GM23338 (cell line): ENCODE results near the gene SMARCC1. TPM values are rescaled to one million over a fixed set of nuclear protein-coding genes. Genes with fewer than 3 reads are reported as not detected.

Experiments
- ATAC-seq: fragments of 200-7000 bp; cut with Tn5 transposase; 3 replicates; pipeline ENCODE4 v1.9.1; 2020
- DNase-seq: peaks from one replicate; pipeline ENCODE4 v3.0.0-alpha.2; 2015; ENCODE audit warnings: low spot score
- H2AFZ ChIP-seq: fragments of 200-600 bp; sonication (generic); 2 replicates; pipeline ENCODE4 v1.8.0; 2016; ENCODE audit warnings: antibody characterized with exemption, mild to moderate bottlenecking, moderate library complexity
- H3F3A ChIP-seq: fragments of 200-600 bp; sonication (generic); replicated peaks from 2 replicates; pipeline ENCODE4 v1.8.0; 2017; ENCODE audit warnings: antibody characterized with exemption, mixed run types, low read depth
- H3K27ac ChIP-seq: fragments of 200-600 bp; sonication (generic); 2 replicates; pipeline ENCODE4 v1.6.1; 2016; ENCODE audit warnings: low read depth
- H3K27me3 ChIP-seq: fragments of 200-600 bp; sonication (generic); 2 replicates; pipeline ENCODE4 v1.8.0; 2016; ENCODE audit warnings: mild to moderate bottlenecking, mixed run types, moderate library complexity; ENCODE audit not compliant: insufficient read depth
- H3K36me3 ChIP-seq: fragments of 200-600 bp; sonication (generic); 2 replicates; pipeline ENCODE4 v1.8.0; 2016; ENCODE audit warnings: mild to moderate bottlenecking; ENCODE audit not compliant: insufficient read depth
- H3K4me1 ChIP-seq: fragments of 200-600 bp; sonication (generic); 2 replicates; pipeline ENCODE4 v1.8.0; 2016; ENCODE audit warnings: mild to moderate bottlenecking, moderate library complexity; ENCODE audit not compliant: insufficient read depth
- H3K4me2 ChIP-seq: fragments of 200-600 bp; sonication (generic); 2 replicates; pipeline ENCODE4 v1.7.1; 2017; ENCODE audit warnings: mixed run types
- H3K4me3 ChIP-seq: fragments of 200-600 bp; sonication (generic); 2 replicates; pipeline ENCODE4 v1.6.1; 2016; ENCODE audit warnings: mixed run types
- H3K79me2 ChIP-seq: fragments of 200-600 bp; sonication (generic); replicated peaks from 2 replicates; pipeline ENCODE4 v1.8.0; 2017; ENCODE audit warnings: mild to moderate bottlenecking; ENCODE audit not compliant: insufficient read depth
- H3K9me2 ChIP-seq: fragments of 200-600 bp; sonication (generic); 2 replicates; pipeline ENCODE4 v1.8.0; 2017; ENCODE audit not compliant: insufficient read depth
- H4K20me1 ChIP-seq: fragments of 200-600 bp; sonication (generic); replicated peaks from 2 replicates; pipeline ENCODE4 v1.8.0; 2017; ENCODE audit warnings: mild to moderate bottlenecking; ENCODE audit not compliant: insufficient read depth
- H3K27ac Mint-ChIP-seq: 2 replicates; pipeline ENCODE4 v1.8.0; 2020; ENCODE audit warnings: inconsistent platforms, mild to moderate bottlenecking, moderate library complexity, mixed read lengths
- H3K27me3 Mint-ChIP-seq: 3 replicates; pipeline ENCODE4 v1.8.0; 2022; ENCODE audit warnings: low read depth, mild to moderate bottlenecking, moderate library complexity, mixed read lengths, inconsistent platforms; ENCODE audit not compliant: insufficient read depth, poor library complexity
- H3K36me3 Mint-ChIP-seq: 3 replicates; pipeline ENCODE4 v1.8.0; 2021; ENCODE audit warnings: low read depth, mild to moderate bottlenecking, inconsistent platforms, moderate library complexity, mixed read lengths
- H3K4me1 Mint-ChIP-seq: 3 replicates; pipeline ENCODE4 v1.8.0; 2020; ENCODE audit warnings: mild to moderate bottlenecking, inconsistent platforms, mixed read lengths
- H3K4me3 Mint-ChIP-seq: 3 replicates; pipeline ENCODE4 v1.8.0; 2021; ENCODE audit warnings: moderate library complexity, mild to moderate bottlenecking, inconsistent platforms, mixed read lengths
- H3K9me3 Mint-ChIP-seq: 3 replicates; pipeline ENCODE4 v1.8.0; 2020; ENCODE audit warnings: moderate library complexity, mild to moderate bottlenecking, inconsistent platforms, mixed read lengths
- CREB1 ChIP-seq: fragments of 250-450 bp; sonication (Bioruptor Pico); IDR thresholded peaks from 2 replicates; pipeline ENCODE4 v1.5.0; 2020; ENCODE audit warnings: low read depth, mild to moderate bottlenecking, moderate library complexity
- CTCF ChIP-seq, 2 experiments: fragments of 200-600 bp in 1 of 2; sonication (generic) in 1 of 2; conservative IDR thresholded peaks; 2 replicates each; pipeline versions ENCODE4 v1.5.1 to v1.6.1; 2016 to 2017; ENCODE audit warnings: antibody characterized with exemption in 2 of 2, low read depth in 2 of 2, mild to moderate bottlenecking in 2 of 2, moderate library complexity in 1 of 2
- ETS1 ChIP-seq: IDR thresholded peaks from 2 replicates; pipeline ENCODE4 v1.6.1; 2016; ENCODE audit warnings: antibody characterized with exemption
- EZH2 ChIP-seq: fragments of 200-600 bp; sonication (generic); IDR thresholded peaks from one replicate; pipeline ENCODE4 v1.8.0; 2017; ENCODE audit warnings: antibody characterized with exemption, mild to moderate bottlenecking, low read depth; ENCODE audit not compliant: unreplicated experiment
- EZH2phosphoT487 ChIP-seq: fragments of 200-600 bp; sonication (generic); IDR thresholded peaks from one replicate; pipeline ENCODE4 v1.8.1; 2018; ENCODE audit warnings: antibody characterized with exemption; ENCODE audit not compliant: unreplicated experiment
- JUNB ChIP-seq: IDR thresholded peaks from one replicate; pipeline ENCODE4 v1.6.1; 2016; ENCODE audit warnings: antibody characterized with exemption; ENCODE audit not compliant: unreplicated experiment
- NANOG ChIP-seq: IDR thresholded peaks from 2 replicates; pipeline ENCODE4 v1.6.1; 2016; ENCODE audit warnings: antibody characterized with exemption, borderline replicate concordance
- POLR2AphosphoS5 ChIP-seq: IDR thresholded peaks from 2 replicates; pipeline ENCODE4 v1.6.1; 2016; ENCODE audit warnings: antibody characterized with exemption, low read depth
- STAT1 ChIP-seq: IDR thresholded peaks from one replicate; pipeline ENCODE4 v1.6.1; 2016; ENCODE audit warnings: antibody characterized with exemption; ENCODE audit not compliant: unreplicated experiment
- ZNF114 ChIP-seq: fragments of 250-450 bp; sonication (Bioruptor Pico); IDR thresholded peaks from 2 replicates; pipeline ENCODE4 v1.5.0; 2020; ENCODE audit warnings: mild to moderate bottlenecking, moderate library complexity
- ZNF331 ChIP-seq: fragments of 250-450 bp; sonication (Bioruptor Pico); IDR thresholded peaks from 2 replicates; pipeline ENCODE4 v1.5.0; 2020; ENCODE audit warnings: low read depth, mild to moderate bottlenecking, moderate library complexity
- ZNF462 ChIP-seq: fragments of 250-450 bp; sonication (Bioruptor Pico); IDR thresholded peaks from 2 replicates; pipeline ENCODE4 v1.5.0; 2020; ENCODE audit warnings: mild to moderate bottlenecking, moderate library complexity
- polyA plus RNA-seq: library from polyadenylated mRNA; unstranded; fragments of >200 nt; fragmentation: Nextera tagmentation; extraction: Ambion mirVana; gene quantifications from 2 replicates; pipeline ENCODE4 v1.2.1, GENCODE V29; 2016
- total RNA-seq: library from RNA; depleted of rRNA; stranded (reverse); fragments of >200 nt; shearing (Covaris generic); gene quantifications from 2 replicates; pipeline ENCODE4 v1.2.3, GENCODE V29; 2014
- TF ChIP-seq, protein P1 (sequence below): IDR thresholded peaks from one replicate; pipeline ENCODE4 v1.6.1; 2018; ENCODE audit warnings: antibody characterized with exemption; ENCODE audit not compliant: unreplicated experiment

SMARCC1 gene
- total and polyA plus RNA-seq, 2 experiments from 2014 or later, result 105 to 171 TPM

DNA sequence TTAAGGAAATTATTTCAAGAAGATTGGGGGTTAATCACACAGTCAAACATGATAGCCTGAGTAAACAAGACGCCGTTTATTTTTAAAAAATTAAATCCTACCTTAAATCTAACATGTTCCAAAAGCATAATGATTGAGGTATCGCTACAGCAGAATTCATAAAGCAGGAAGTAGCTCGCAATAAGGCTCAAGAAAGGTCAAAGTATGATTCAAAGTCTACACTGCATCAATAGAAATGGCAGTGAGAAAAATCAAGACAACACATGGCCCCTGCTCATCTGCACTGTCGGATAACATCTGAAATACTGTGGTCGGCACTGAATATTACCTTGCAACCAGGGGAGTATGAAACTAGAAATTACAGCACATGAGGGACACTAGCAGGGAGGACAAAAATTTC lies 93.2 kb downstream of the SMARCC1 start:
- H3K4me3 Mint-ChIP-seq, result no peak overlapping the region
- no peaks in the 10 kb centered on the region for H3K4me1 ChIP-seq
- ATAC-seq (no peak), DNase-seq (no peak)
- H4K20me1 ChIP-seq, result peaks cover 11% of the 10 kb centered on the region; the same call in 1 of the 2 replicates
- no peak overlapping the region for H3K27ac Mint-ChIP-seq
- no peak overlapping the region for H2AFZ ChIP-seq
- H3K27me3 ChIP-seq, result no peaks in the 10 kb centered on the region
- no peak overlapping the region for H3K4me2 ChIP-seq
- peaks cover 4% of the 10 kb centered on the region for H3K27me3 Mint-ChIP-seq
- peaks cover 38% of the 10 kb centered on the region for H3K79me2 ChIP-seq
- peaks cover 86% of the 10 kb centered on the region for H3K36me3 ChIP-seq
- H3K9me3 Mint-ChIP-seq, result no peaks in the 10 kb centered on the region
- H3F3A ChIP-seq, result peaks cover 9% of the 10 kb centered on the region; the same call in 1 of the 2 replicates
- no peak overlapping the region for H3K4me3 ChIP-seq
- H3K4me1 Mint-ChIP-seq, result no peaks in the 10 kb centered on the region
- no peaks in the 10 kb centered on the region for H3K9me2 ChIP-seq
- H3K36me3 Mint-ChIP-seq, result peaks cover 86% of the 10 kb centered on the region
- H3K27ac ChIP-seq, result 0 out of 2 replicates have a peak overlapping the region, but pooled peaks have one; percentile 15
- TF ChIP-seq ZNF462 (no peak), CREB1 (CRISPR knock-in tag) (no peak), ETS1 (no peak), POLR2AphosphoS5 (no peak), NANOG (no peak), EZH2phosphoT487 (no peak), JUNB (no peak), ZNF114 (CRISPR knock-in tag) (no peak), STAT1 (no peak), EZH2 (no peak), ZNF331 (CRISPR knock-in tag) (no peak), CTCF (conservative IDR thresholded peaks at IDR 0.05; ENCODE audit: low read depth in 2 of 2) (no peak)
- TF ChIP-seq, protein P1, sequence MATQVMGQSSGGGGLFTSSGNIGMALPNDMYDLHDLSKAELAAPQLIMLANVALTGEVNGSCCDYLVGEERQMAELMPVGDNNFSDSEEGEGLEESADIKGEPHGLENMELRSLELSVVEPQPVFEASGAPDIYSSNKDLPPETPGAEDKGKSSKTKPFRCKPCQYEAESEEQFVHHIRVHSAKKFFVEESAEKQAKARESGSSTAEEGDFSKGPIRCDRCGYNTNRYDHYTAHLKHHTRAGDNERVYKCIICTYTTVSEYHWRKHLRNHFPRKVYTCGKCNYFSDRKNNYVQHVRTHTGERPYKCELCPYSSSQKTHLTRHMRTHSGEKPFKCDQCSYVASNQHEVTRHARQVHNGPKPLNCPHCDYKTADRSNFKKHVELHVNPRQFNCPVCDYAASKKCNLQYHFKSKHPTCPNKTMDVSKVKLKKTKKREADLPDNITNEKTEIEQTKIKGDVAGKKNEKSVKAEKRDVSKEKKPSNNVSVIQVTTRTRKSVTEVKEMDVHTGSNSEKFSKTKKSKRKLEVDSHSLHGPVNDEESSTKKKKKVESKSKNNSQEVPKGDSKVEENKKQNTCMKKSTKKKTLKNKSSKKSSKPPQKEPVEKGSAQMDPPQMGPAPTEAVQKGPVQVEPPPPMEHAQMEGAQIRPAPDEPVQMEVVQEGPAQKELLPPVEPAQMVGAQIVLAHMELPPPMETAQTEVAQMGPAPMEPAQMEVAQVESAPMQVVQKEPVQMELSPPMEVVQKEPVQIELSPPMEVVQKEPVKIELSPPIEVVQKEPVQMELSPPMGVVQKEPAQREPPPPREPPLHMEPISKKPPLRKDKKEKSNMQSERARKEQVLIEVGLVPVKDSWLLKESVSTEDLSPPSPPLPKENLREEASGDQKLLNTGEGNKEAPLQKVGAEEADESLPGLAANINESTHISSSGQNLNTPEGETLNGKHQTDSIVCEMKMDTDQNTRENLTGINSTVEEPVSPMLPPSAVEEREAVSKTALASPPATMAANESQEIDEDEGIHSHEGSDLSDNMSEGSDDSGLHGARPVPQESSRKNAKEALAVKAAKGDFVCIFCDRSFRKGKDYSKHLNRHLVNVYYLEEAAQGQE, result no peak
